SK-N-SH treated with all-trans-retinoic acid at 6 μM for 48 hours (cell line): Measurements from ENCODE around the gene EXOSC2.
A peak's percentile ranks its signal among the peaks of the same experiment; 100 is the strongest.

Experiments
- ATAC-seq: fragments of 200-7000 bp; cut with Tn5 transposase; 3 replicates; pipeline ENCODE4 v1.9.1; 2020; ENCODE audit warnings: mild to moderate bottlenecking, moderate library complexity
- ARNTL ChIP-seq: fragments of 450-650 bp; formaldehyde crosslinking; IDR thresholded peaks from 2 replicates; pipeline ENCODE4 v1.5.0; 2020; ENCODE audit warnings: low read depth, mild to moderate bottlenecking, moderate library complexity, borderline replicate concordance
- BACH2 ChIP-seq: fragments of 250-450 bp; sonication (Bioruptor Pico); IDR thresholded peaks from 2 replicates; pipeline ENCODE4 v1.9.0; 2021; ENCODE audit warnings: mild to moderate bottlenecking, borderline replicate concordance
- CSDC2 ChIP-seq: fragments of 250-450 bp; sonication (Bioruptor Pico); IDR thresholded peaks from 2 replicates; pipeline ENCODE4 v1.5.0; 2020; ENCODE audit warnings: mild to moderate bottlenecking, moderate library complexity
- ESRRG ChIP-seq: fragments of 250-450 bp; sonication (Bioruptor Pico); IDR thresholded peaks from 2 replicates; pipeline ENCODE4 v1.6.1; 2021; ENCODE audit warnings: mild to moderate bottlenecking
- ISL1 ChIP-seq: fragments of 250-450 bp; sonication (Bioruptor Pico); IDR thresholded peaks from 2 replicates; pipeline ENCODE4 v2.1.2; 2022; ENCODE audit warnings: mild to moderate bottlenecking, moderate library complexity
- OSR1 ChIP-seq: fragments of 250-450 bp; sonication (Bioruptor Pico); IDR thresholded peaks from 2 replicates; pipeline ENCODE4 v1.8.0; 2022; ENCODE audit warnings: moderate library complexity, mild to moderate bottlenecking, inconsistent platforms
- PPARA ChIP-seq: fragments of 250-450 bp; sonication (Bioruptor Pico); IDR thresholded peaks from 2 replicates; pipeline ENCODE4 v1.5.0; 2020; ENCODE audit warnings: mild to moderate bottlenecking, borderline replicate concordance
- RARB ChIP-seq: fragments of 250-450 bp; sonication (Bioruptor Pico); IDR thresholded peaks from 2 replicates; pipeline ENCODE4 v1.8.0; 2021; ENCODE audit warnings: mild to moderate bottlenecking, moderate library complexity
- SNAI2 ChIP-seq: fragments of 250-450 bp; sonication (Bioruptor Pico); IDR thresholded peaks from 2 replicates; pipeline ENCODE4 v1.5.0; 2020; ENCODE audit warnings: mild to moderate bottlenecking, moderate library complexity
- TCF4 ChIP-seq: fragments of 250-450 bp; sonication (Bioruptor Pico); IDR thresholded peaks from 2 replicates; pipeline ENCODE4 v1.8.0; 2021; ENCODE audit warnings: mild to moderate bottlenecking, moderate library complexity, borderline replicate concordance
- TOX ChIP-seq: fragments of 250-450 bp; sonication (Bioruptor Pico); IDR thresholded peaks from 2 replicates; pipeline ENCODE4 v1.8.0; 2021; ENCODE audit warnings: mild to moderate bottlenecking, moderate library complexity, borderline replicate concordance
- ZC3H10 ChIP-seq: fragments of 250-450 bp; sonication (Bioruptor Pico); IDR thresholded peaks from 2 replicates; pipeline ENCODE4 v1.5.1; 2021; ENCODE audit warnings: mild to moderate bottlenecking, moderate library complexity
- ZFP3 ChIP-seq: fragments of 250-450 bp; sonication (Bioruptor Pico); IDR thresholded peaks from 2 replicates; pipeline ENCODE4 v1.5.0; 2020; ENCODE audit warnings: mild to moderate bottlenecking, moderate library complexity
- ZFP30 ChIP-seq: fragments of 450-650 bp; formaldehyde crosslinking; IDR thresholded peaks from 2 replicates; pipeline ENCODE4 v1.5.0; 2022; ENCODE audit warnings: mild to moderate bottlenecking, moderate library complexity
- ZNF565 ChIP-seq: fragments of 450-650 bp; formaldehyde crosslinking; conservative IDR thresholded peaks from 2 replicates; pipeline ENCODE4 v1.5.0; 2020; ENCODE audit warnings: low read depth, mild to moderate bottlenecking, moderate library complexity
- TF ChIP-seq, protein P1 (sequence below): fragments of 250-450 bp; sonication (Bioruptor Pico); IDR thresholded peaks from 2 replicates; pipeline ENCODE4 v1.8.0; 2020; ENCODE audit warnings: mild to moderate bottlenecking, moderate library complexity, borderline replicate concordance
- TF ChIP-seq, protein P2 (sequence below): fragments of 250-450 bp; sonication (Bioruptor Pico); IDR thresholded peaks from 2 replicates; pipeline ENCODE4 v1.5.0; 2020; ENCODE audit warnings: mild to moderate bottlenecking, moderate library complexity
- TF ChIP-seq, protein P3 (sequence below): fragments of 250-450 bp; sonication (Bioruptor Pico); IDR thresholded peaks from 2 replicates; pipeline ENCODE4 v1.5.1; 2020; ENCODE audit warnings: low read depth, mild to moderate bottlenecking, moderate library complexity
- TF ChIP-seq, protein P4 (sequence below): fragments of 250-450 bp; sonication (Bioruptor Pico); IDR thresholded peaks from 2 replicates; pipeline ENCODE4 v1.5.1; 2021; ENCODE audit warnings: mild to moderate bottlenecking, moderate library complexity
- TF ChIP-seq, protein P5 (sequence below): fragments of 250-450 bp; sonication (Bioruptor Pico); IDR thresholded peaks from 2 replicates; pipeline ENCODE4 v1.8.0; 2021; ENCODE audit warnings: low read depth, mild to moderate bottlenecking, moderate library complexity, borderline replicate concordance

Gene EXOSC2

DNA sequence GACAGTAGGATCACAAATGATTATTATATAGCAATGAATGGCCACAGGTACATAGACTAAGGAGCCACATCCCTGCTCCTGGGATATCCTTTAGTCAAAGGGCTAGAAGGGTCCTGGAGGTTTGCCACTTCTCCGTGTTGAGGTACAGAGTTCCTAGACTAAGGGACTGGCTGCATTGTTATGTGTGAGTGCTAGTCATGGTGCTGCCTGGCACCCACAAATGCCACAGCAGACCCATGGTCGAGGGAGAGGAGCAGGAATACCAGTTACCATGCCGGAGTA, 47.4 kb downstream of the EXOSC2 start:
- TF ChIP-seq ZC3H10 (no peak), OSR1 (CRISPR knock-in tag) (no peak), SNAI2 (no peak), ZFP3 (CRISPR knock-in tag) (no peak), PPARA (no peak), ARNTL (CRISPR knock-in tag) (no peak), BACH2 (CRISPR knock-in tag) (no peak), TOX (no peak), ZNF565 (CRISPR knock-in tag) (no peak), TCF4 (CRISPR knock-in tag) (no peak), ZFP30 (CRISPR knock-in tag) (no peak), ISL1 (CRISPR knock-in tag) (no peak), CSDC2 (CRISPR knock-in tag) (no peak), RARB (CRISPR knock-in tag) (no peak)
- TF ChIP-seq, protein P1, sequence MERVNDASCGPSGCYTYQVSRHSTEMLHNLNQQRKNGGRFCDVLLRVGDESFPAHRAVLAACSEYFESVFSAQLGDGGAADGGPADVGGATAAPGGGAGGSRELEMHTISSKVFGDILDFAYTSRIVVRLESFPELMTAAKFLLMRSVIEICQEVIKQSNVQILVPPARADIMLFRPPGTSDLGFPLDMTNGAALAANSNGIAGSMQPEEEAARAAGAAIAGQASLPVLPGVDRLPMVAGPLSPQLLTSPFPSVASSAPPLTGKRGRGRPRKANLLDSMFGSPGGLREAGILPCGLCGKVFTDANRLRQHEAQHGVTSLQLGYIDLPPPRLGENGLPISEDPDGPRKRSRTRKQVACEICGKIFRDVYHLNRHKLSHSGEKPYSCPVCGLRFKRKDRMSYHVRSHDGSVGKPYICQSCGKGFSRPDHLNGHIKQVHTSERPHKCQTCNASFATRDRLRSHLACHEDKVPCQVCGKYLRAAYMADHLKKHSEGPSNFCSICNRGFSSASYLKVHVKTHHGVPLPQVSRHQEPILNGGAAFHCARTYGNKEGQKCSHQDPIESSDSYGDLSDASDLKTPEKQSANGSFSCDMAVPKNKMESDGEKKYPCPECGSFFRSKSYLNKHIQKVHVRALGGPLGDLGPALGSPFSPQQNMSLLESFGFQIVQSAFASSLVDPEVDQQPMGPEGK: no peak
- TF ChIP-seq, protein P2, sequence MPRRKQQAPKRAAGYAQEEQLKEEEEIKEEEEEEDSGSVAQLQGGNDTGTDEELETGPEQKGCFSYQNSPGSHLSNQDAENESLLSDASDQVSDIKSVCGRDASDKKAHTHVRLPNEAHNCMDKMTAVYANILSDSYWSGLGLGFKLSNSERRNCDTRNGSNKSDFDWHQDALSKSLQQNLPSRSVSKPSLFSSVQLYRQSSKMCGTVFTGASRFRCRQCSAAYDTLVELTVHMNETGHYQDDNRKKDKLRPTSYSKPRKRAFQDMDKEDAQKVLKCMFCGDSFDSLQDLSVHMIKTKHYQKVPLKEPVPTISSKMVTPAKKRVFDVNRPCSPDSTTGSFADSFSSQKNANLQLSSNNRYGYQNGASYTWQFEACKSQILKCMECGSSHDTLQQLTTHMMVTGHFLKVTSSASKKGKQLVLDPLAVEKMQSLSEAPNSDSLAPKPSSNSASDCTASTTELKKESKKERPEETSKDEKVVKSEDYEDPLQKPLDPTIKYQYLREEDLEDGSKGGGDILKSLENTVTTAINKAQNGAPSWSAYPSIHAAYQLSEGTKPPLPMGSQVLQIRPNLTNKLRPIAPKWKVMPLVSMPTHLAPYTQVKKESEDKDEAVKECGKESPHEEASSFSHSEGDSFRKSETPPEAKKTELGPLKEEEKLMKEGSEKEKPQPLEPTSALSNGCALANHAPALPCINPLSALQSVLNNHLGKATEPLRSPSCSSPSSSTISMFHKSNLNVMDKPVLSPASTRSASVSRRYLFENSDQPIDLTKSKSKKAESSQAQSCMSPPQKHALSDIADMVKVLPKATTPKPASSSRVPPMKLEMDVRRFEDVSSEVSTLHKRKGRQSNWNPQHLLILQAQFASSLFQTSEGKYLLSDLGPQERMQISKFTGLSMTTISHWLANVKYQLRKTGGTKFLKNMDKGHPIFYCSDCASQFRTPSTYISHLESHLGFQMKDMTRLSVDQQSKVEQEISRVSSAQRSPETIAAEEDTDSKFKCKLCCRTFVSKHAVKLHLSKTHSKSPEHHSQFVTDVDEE (CRISPR knock-in tag): no peak
- TF ChIP-seq, protein P3, sequence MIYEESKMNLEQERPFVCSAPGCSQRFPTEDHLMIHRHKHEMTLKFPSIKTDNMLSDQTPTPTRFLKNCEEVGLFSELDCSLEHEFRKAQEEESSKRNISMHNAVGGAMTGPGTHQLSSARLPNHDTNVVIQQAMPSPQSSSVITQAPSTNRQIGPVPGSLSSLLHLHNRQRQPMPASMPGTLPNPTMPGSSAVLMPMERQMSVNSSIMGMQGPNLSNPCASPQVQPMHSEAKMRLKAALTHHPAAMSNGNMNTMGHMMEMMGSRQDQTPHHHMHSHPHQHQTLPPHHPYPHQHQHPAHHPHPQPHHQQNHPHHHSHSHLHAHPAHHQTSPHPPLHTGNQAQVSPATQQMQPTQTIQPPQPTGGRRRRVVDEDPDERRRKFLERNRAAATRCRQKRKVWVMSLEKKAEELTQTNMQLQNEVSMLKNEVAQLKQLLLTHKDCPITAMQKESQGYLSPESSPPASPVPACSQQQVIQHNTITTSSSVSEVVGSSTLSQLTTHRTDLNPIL (CRISPR knock-in tag): no peak
- no peak for ATAC-seq

DNA sequence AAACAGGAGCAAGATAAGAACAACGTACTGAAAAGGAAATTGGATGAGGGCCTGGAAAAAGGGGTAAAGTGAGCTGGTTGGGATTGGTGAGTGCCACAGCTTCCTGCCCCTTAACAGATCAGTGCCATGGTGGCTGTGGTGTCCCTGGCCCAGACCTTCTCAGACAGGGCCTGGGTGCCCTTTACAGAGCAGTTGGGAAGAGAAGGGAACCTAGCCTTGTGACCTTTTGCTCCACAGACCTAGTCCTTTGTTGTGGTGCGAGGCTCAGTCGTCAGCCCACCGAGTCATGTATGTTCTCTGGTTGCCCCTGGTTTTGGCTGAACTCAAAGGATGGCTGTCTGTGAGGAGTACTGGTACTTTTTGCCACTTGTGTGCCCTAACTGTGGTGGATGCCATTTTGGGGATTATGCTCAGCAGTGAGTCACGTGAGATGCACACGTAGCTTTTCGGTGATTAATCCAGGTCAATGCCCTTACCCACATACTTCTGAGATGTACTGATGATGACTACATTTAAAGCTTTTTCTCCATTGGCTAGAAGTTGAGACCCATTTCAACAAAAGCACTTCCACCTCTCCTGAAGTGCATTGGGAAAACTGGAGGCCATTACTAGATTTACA, 48.4 kb downstream of the EXOSC2 start:
- TF ChIP-seq, protein P3 (CRISPR knock-in tag): no peak
- no peak for TF ChIP-seq ZFP3 (CRISPR knock-in tag)
- TF ChIP-seq ARNTL (CRISPR knock-in tag): no peak
- TF ChIP-seq OSR1 (CRISPR knock-in tag): no peak
- TF ChIP-seq RARB (CRISPR knock-in tag): no peak
- TF ChIP-seq, protein P4, sequence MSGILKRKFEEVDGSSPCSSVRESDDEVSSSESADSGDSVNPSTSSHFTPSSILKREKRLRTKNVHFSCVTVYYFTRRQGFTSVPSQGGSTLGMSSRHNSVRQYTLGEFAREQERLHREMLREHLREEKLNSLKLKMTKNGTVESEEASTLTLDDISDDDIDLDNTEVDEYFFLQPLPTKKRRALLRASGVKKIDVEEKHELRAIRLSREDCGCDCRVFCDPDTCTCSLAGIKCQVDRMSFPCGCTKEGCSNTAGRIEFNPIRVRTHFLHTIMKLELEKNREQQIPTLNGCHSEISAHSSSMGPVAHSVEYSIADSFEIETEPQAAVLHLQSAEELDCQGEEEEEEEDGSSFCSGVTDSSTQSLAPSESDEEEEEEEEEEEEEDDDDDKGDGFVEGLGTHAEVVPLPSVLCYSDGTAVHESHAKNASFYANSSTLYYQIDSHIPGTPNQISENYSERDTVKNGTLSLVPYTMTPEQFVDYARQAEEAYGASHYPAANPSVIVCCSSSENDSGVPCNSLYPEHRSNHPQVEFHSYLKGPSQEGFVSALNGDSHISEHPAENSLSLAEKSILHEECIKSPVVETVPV (CRISPR knock-in tag): no peak
- TF ChIP-seq, protein P5, sequence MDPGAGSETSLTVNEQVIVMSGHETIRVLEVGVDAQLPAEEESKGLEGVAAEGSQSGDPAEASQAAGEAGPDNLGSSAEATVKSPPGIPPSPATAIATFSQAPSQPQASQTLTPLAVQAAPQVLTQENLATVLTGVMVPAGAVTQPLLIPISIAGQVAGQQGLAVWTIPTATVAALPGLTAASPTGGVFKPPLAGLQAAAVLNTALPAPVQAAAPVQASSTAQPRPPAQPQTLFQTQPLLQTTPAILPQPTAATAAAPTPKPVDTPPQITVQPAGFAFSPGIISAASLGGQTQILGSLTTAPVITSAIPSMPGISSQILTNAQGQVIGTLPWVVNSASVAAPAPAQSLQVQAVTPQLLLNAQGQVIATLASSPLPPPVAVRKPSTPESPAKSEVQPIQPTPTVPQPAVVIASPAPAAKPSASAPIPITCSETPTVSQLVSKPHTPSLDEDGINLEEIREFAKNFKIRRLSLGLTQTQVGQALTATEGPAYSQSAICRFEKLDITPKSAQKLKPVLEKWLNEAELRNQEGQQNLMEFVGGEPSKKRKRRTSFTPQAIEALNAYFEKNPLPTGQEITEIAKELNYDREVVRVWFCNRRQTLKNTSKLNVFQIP (CRISPR knock-in tag): no peak
- no peak for TF ChIP-seq ESRRG (CRISPR knock-in tag)
- TF ChIP-seq BACH2 (CRISPR knock-in tag): no peak
- no peak for TF ChIP-seq CSDC2 (CRISPR knock-in tag)
- no peak for TF ChIP-seq SNAI2

More for the DNA sequence above, 48.4 kb downstream of the EXOSC2 start:
- peak; percentile 37; the same call in 1 of the 3 replicates for ATAC-seq
